Osteocyte (in vitro differentiated cells): Measurements from ENCODE around the gene CD33. TPM values are rescaled to one million over a fixed set of nuclear protein-coding genes. Genes with fewer than 3 reads are reported as not detected.

ENCODE experiments used
- DNase-seq: peaks from one replicate; pipeline ENCODE4 v3.0.0; 2021; ENCODE audit warnings: mixed read lengths; ENCODE audit not compliant: unreplicated experiment; ENCODE audit errors: extremely low spot score
- H3K27ac Mint-ChIP-seq: one replicate; pipeline ENCODE4 v1.8.0; 2021; ENCODE audit warnings: mild to moderate bottlenecking, mixed read lengths; ENCODE audit not compliant: unreplicated experiment
- H3K27me3 Mint-ChIP-seq: one replicate; pipeline ENCODE4 v1.8.0; 2021; ENCODE audit warnings: mixed read lengths; ENCODE audit not compliant: unreplicated experiment
- H3K36me3 Mint-ChIP-seq: one replicate; pipeline ENCODE4 v1.8.0; 2021; ENCODE audit warnings: mixed read lengths; ENCODE audit not compliant: unreplicated experiment
- H3K4me1 Mint-ChIP-seq: one replicate; pipeline ENCODE4 v1.8.0; 2021; ENCODE audit warnings: mixed read lengths; ENCODE audit not compliant: unreplicated experiment
- H3K4me3 Mint-ChIP-seq: one replicate; pipeline ENCODE4 v1.8.0; 2021; ENCODE audit warnings: mild to moderate bottlenecking, moderate library complexity, mixed read lengths; ENCODE audit not compliant: unreplicated experiment
- H3K9me3 Mint-ChIP-seq: one replicate; pipeline ENCODE4 v1.8.0; 2021; ENCODE audit warnings: mixed read lengths; ENCODE audit not compliant: unreplicated experiment
- total RNA-seq: library from RNA; stranded (reverse); gene quantifications from 2 replicates; pipeline ENCODE4 v1.2.1, GENCODE V29; 2021
- TF ChIP-seq, protein P1 (sequence below): fragments of 200-600 bp; sonication (generic); IDR thresholded peaks from 2 replicates; pipeline ENCODE4 v1.5.0; 2021; ENCODE audit warnings: antibody characterized with exemption, mild to moderate bottlenecking, moderate library complexity

CD33 gene
- total RNA-seq, 1 donor from 2014 or later: not detected

DNA sequence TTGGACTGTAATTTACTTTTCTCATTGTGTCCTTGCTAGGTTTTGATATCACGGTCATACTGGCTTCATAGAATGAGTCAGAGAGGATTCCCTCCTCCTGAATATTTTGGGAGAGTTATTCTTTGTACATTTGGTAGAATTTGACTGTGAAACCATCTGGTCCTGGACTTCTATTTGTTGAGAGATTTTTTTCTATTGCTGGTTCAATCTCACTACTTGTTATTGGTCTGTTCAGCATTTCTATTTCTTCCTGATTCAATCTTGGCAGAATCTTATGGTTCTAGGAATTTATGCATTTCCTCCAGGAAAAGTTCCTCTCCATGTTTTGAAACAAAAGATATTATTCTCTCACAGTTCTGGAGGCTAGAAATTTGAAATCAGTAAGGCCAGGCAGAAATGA, 4.9 kb upstream of the CD33 start:
- no peak overlapping the region for H3K4me3 Mint-ChIP-seq
- H3K9me3 Mint-ChIP-seq: peaks cover 25% of the 10 kb centered on the region
- H3K4me1 Mint-ChIP-seq: no peaks in the 10 kb centered on the region
- no peak for DNase-seq
- TF ChIP-seq, protein P1, sequence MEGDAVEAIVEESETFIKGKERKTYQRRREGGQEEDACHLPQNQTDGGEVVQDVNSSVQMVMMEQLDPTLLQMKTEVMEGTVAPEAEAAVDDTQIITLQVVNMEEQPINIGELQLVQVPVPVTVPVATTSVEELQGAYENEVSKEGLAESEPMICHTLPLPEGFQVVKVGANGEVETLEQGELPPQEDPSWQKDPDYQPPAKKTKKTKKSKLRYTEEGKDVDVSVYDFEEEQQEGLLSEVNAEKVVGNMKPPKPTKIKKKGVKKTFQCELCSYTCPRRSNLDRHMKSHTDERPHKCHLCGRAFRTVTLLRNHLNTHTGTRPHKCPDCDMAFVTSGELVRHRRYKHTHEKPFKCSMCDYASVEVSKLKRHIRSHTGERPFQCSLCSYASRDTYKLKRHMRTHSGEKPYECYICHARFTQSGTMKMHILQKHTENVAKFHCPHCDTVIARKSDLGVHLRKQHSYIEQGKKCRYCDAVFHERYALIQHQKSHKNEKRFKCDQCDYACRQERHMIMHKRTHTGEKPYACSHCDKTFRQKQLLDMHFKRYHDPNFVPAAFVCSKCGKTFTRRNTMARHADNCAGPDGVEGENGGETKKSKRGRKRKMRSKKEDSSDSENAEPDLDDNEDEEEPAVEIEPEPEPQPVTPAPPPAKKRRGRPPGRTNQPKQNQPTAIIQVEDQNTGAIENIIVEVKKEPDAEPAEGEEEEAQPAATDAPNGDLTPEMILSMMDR: no peak
- H3K27me3 Mint-ChIP-seq: no peaks in the 10 kb centered on the region
- no peak overlapping the region for H3K27ac Mint-ChIP-seq
- H3K36me3 Mint-ChIP-seq: peaks cover 2% of the 10 kb centered on the region

DNA sequence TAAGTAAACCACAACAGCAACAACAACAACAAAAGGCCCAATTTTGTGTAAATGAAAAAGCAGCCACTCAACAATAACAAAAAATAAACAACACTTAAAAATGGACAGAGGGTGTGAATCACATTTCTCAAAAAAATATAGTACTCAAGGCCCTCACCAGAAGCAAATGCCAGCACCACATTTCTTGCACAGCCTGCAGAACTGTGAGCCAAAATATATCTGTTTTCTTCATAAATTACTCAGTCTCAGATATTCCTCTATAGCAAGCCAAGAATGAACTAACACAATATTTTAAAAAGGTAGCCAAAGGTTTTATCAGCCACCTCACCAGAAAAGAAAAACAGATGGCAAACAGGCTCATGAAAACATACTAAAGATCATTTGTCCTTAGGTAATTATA, 3.9 kb upstream of the CD33 start:
- Mint-ChIP-seq H3K9me3 (peaks cover 18% of the 10 kb centered on the region), H3K4me3 (no peak overlapping the region), H3K4me1 (no peaks in the 10 kb centered on the region), H3K27ac (no peak overlapping the region), H3K27me3 (no peaks in the 10 kb centered on the region), H3K36me3 (no peaks in the 10 kb centered on the region)
- no peak for DNase-seq
- TF ChIP-seq, protein P1: no peak

GRCh38 chr19:51224163-51224641, 678 bp upstream of the CD33 start:
- Mint-ChIP-seq H3K36me3 (no peaks in the 10 kb centered on the region), H3K27ac (no peak overlapping the region), H3K4me3 (no peak overlapping the region), H3K27me3 (no peaks in the 10 kb centered on the region), H3K9me3 (peaks cover 3% of the 10 kb centered on the region), H3K4me1 (no peaks in the 10 kb centered on the region)
- TF ChIP-seq, protein P1: no peak
- no peak for DNase-seq

DNA sequence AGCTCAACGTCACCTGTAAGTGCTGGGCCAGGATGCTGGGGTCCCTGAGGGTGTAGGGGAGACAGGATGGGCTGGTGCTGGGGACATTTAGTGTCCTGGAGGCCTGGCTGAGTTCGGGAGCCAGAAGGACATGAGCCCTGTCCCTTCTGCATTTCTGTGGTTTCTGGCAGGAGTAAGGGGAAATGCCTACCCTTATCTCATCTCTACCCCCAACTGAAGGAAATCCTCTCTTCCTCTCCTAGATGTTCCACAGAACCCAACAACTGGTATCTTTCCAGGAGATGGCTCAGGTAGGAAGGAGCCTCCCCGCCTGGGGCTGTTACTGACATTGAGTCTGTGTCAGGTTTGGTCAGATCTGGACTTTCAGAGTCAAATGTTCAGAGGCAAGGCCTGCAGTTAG, 1.2 kb downstream of the CD33 start:
- Mint-ChIP-seq H3K36me3 (no peaks in the 10 kb centered on the region), H3K4me1 (no peaks in the 10 kb centered on the region), H3K4me3 (no peak overlapping the region), H3K9me3 (no peaks in the 10 kb centered on the region), H3K27me3 (no peaks in the 10 kb centered on the region), H3K27ac (no peak overlapping the region)
- TF ChIP-seq, protein P1: no peak
- no peak for DNase-seq

DNA sequence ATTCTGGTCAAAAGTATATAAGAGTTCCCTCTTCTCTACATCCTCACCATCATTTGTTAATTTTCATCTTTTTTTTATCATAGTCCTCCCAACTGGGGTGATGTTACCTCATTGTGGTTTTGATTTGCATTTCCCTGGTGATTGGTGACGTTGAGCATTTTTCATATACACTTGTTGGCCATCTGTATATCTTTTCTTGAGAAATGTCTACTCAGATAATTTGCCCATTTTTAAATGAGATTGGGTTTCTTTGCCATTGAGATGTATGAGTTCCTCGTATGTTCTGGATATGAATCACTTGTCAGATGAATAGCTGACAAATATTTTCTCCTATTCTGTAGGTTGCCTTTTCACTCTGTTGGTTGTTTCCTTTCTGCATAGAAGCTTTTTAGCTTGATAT, 2.4 kb downstream of the CD33 start:
- Mint-ChIP-seq H3K36me3 (no peaks in the 10 kb centered on the region), H3K4me1 (no peaks in the 10 kb centered on the region), H3K27ac (no peak overlapping the region), H3K27me3 (no peaks in the 10 kb centered on the region), H3K9me3 (peaks cover 4% of the 10 kb centered on the region), H3K4me3 (no peak overlapping the region)
- no peak for DNase-seq
- TF ChIP-seq, protein P1: no peak
